Lung (tissue), 12 donors: Measurements from ENCODE around the gene SASH1. TPM values are rescaled to one million over a fixed set of nuclear protein-coding genes. Genes with fewer than 3 reads are reported as not detected.

Experiments used
- ATAC-seq: fragments of 200-7000 bp; cut with Tn5 transposase; one replicate; pipeline ENCODE4 v1.9.1; 2020; ENCODE audit warnings: moderate number of reproducible peaks; ENCODE audit not compliant: insufficient read depth, low FRiP score
- DNase-seq, 3 donors: peaks; one replicate each; pipeline ENCODE4 v3.0.0-alpha.2; 2013 to 2017
- H3K27ac ChIP-seq, 2 donors: one replicate each; pipeline ENCODE4 v1.5.1; 2013; ENCODE audit warnings: mild to moderate bottlenecking in 2 of 2, moderate library complexity in 2 of 2, control low read depth in 1 of 2, inconsistent platforms in 1 of 2, low read depth in 1 of 2, low read length in 1 of 2
- H3K27me3 ChIP-seq, 3 donors: one replicate each; pipeline ENCODE4 v1.5.1; 2013; ENCODE audit warnings: low read length in 2 of 3; ENCODE audit not compliant: control insufficient read depth in 3 of 3, insufficient read depth in 3 of 3
- H3K36me3 ChIP-seq, 4 donors: one replicate each; pipeline ENCODE4 v1.5.1; 2013; ENCODE audit warnings: low read length in 4 of 4, mild to moderate bottlenecking in 1 of 4, moderate library complexity in 1 of 4; ENCODE audit not compliant: control insufficient read depth in 4 of 4, insufficient read depth in 4 of 4
- H3K4me1 ChIP-seq, 5 donors: one replicate each; pipeline ENCODE4 v1.5.1; 2013; ENCODE audit warnings: low read length in 5 of 5, mild to moderate bottlenecking in 2 of 5, moderate library complexity in 1 of 5; ENCODE audit not compliant: control insufficient read depth in 5 of 5, insufficient read depth in 5 of 5
- H3K4me3 ChIP-seq: one replicate; pipeline ENCODE4 v1.5.1; 2013; ENCODE audit warnings: mild to moderate bottlenecking, control low read depth, moderate library complexity
- H3K9ac ChIP-seq, 2 donors: one replicate each; pipeline ENCODE4 v1.5.1; 2013; ENCODE audit warnings: low read length in 2 of 2, control low read depth in 1 of 2; ENCODE audit not compliant: insufficient read depth in 1 of 2
- H3K9me3 ChIP-seq, 4 donors: one replicate each; pipeline ENCODE4 v1.5.1; 2013; ENCODE audit warnings: low read length in 3 of 4, mild to moderate bottlenecking in 1 of 4, moderate library complexity in 1 of 4; ENCODE audit not compliant: control insufficient read depth in 4 of 4, insufficient read depth in 3 of 4
- WGBS, 2 donors: extraction: QIAGEN DNeasy Blood & Tissue Kit; methylation state at CpG; one replicate each; pipeline ENCODE4 v1.1.7; 2013; 5-methylcytosine and 5-hydroxymethylcytosine counted together
- polyA plus RNA-seq, 2 donors: library from polyadenylated mRNA; stranded (reverse); fragments of 200-250 nt; gene quantifications; one replicate each; pipeline ENCODE4 v1.2.1, GENCODE V29; 2013
- total RNA-seq, 2 donors: library from RNA; depleted of rRNA in 1 of 2; stranded (reverse); fragments of >200 nt in 1 of 2; gene quantifications; one replicate each; pipeline ENCODE4 v1.2.1, GENCODE V29; 2014 to 2021
- TF ChIP-seq, protein P1 (sequence below): IDR thresholded peaks from 2 replicates; pipeline ENCODE4 v1.5.1; 2012; ENCODE audit warnings: mild to moderate bottlenecking; ENCODE audit errors: control extremely low read depth, extremely low read depth
- donor health status: control.
- donor health status: control.
- donor health status: Bipolar disorder and iron deficiency.
- donor health status: healthy.
- donor health status: DM: yes; HTN: yes; CAD: no.

SASH1 gene
- total and polyA plus RNA-seq, 4 donors, result 18.8 to 114 (median 42.2) TPM

DNA sequence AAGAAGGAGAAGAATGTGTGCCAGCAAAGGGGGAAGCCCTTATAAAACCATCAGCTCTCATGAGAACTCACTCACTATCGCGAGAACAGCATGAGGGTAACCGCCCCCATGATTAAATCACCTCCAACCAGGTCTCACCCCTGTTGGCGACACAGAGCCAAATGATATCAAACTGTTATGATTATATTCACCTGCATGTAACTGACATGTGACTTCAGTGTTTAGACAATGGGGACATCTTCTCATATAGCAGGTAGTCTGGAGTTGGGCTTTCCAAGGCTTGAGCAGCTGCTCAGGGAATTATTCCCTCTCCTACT lies 115.2 kb downstream of the SASH1 start:
- H3K27me3 ChIP-seq, result no peaks in the 10 kb centered on the region
- TF ChIP-seq, protein P1, sequence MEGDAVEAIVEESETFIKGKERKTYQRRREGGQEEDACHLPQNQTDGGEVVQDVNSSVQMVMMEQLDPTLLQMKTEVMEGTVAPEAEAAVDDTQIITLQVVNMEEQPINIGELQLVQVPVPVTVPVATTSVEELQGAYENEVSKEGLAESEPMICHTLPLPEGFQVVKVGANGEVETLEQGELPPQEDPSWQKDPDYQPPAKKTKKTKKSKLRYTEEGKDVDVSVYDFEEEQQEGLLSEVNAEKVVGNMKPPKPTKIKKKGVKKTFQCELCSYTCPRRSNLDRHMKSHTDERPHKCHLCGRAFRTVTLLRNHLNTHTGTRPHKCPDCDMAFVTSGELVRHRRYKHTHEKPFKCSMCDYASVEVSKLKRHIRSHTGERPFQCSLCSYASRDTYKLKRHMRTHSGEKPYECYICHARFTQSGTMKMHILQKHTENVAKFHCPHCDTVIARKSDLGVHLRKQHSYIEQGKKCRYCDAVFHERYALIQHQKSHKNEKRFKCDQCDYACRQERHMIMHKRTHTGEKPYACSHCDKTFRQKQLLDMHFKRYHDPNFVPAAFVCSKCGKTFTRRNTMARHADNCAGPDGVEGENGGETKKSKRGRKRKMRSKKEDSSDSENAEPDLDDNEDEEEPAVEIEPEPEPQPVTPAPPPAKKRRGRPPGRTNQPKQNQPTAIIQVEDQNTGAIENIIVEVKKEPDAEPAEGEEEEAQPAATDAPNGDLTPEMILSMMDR, result no peak
- peaks cover 0 to 7% (median 0%) of the 10 kb centered on the region in 4 donors for H3K36me3 ChIP-seq
- 91 to 93% methylated on average over 4 of the region's 4 CpGs for WGBS, 2 donors
- peaks cover 0 to 21% (median 13%) of the 10 kb centered on the region in 5 donors for H3K4me1 ChIP-seq
- H3K27ac ChIP-seq, result no peak overlapping the region
- no peak for ATAC-seq
- H3K9me3 ChIP-seq, result no peaks in the 10 kb centered on the region
- DNase-seq, result no peak
- H3K9ac ChIP-seq, result no peak overlapping the region
- H3K4me3 ChIP-seq, result no peak overlapping the region

DNA sequence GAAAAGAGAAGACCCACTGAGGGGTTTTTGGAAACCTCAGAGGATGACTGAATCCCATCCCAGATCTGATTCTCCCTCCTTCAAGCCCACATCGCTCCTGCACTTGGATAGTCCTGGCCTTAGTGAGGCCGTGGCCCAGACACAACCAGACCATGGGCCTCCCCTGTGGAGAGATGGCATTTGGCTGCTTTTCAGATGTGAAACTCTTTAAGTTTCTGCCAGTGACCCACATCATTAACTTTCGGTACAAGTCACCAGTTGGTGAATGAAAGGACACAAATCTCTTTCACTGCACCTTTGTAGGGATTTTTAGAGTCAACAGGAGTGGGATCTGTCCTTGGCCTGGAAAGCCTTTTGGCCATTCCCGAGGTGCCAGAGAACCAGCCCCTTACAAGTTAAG lies 116.6 kb downstream of the SASH1 start:
- Histone ChIP-seq H3K9me3 (no peaks in the 10 kb centered on the region), H3K27ac (peak overlapping the region in 1 of 2 donors; percentile 29), H3K27me3 (no peaks in the 10 kb centered on the region), H3K9ac (no peak overlapping the region), H3K36me3 (peaks cover 0 to 7% (median 0%) of the 10 kb centered on the region in 4 donors), H3K4me3 (no peak overlapping the region), H3K4me1 (peaks cover 0 to 34% (median 13%) of the 10 kb centered on the region in 5 donors)
- WGBS, 2 donors, result 96 to 98% methylated on average over 4 of the region's 4 CpGs
- DNase-seq, result no peak
- TF ChIP-seq, protein P1, result no peak
- ATAC-seq, result no peak

DNA sequence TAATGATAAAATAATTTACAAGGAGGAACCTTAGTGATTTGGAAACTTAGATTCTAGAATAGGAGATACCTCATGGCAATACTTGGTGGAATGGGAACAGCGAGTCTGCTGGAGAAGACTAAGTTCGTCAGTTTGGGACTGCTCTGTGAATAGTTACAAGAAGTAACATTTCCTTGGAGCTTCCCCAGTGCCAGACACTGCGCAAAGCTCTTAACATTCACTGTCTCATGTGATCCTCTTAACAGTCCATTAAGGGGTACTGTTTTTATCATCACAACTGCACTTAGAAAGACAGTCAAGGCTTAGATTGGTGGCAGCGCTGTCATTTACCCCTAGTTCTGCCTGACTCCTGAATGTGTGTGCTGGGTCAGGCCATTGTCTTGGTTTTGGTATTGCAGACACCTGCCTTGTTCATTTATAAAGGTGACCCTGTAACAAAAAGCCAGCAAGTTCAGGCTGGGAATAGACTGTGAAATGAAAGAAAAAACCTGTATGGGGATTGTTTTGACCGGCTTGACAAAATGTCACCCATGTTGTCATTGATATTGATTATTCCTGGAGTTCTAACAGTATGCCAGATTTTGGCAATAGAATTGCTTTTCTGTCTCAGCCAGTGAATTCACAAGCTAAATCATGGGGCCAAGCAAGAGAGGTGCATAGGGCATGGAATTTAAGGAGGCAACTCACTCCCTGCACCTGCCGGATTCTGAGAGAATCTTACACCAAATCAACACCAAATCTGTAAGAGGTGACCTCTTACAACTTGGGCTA lies 118.4 kb downstream of the SASH1 start:
- peaks cover 0 to 2% (median 0%) of the 10 kb centered on the region in 4 donors for H3K36me3 ChIP-seq
- 96 to 97% methylated on average over 6 of the region's 6 CpGs for WGBS, 2 donors
- no peak for DNase-seq
- H3K9ac ChIP-seq, result no peak overlapping the region
- no peak for ATAC-seq
- H3K27ac ChIP-seq, result peak overlapping the region in 1 of 2 donors; percentile 17
- no peaks in the 10 kb centered on the region for H3K27me3 ChIP-seq
- TF ChIP-seq, protein P1, result no peak
- no peaks in the 10 kb centered on the region for H3K9me3 ChIP-seq
- H3K4me1 ChIP-seq, result peaks cover 0 to 42% (median 17%) of the 10 kb centered on the region in 5 donors
- no peak overlapping the region for H3K4me3 ChIP-seq
